A549 (cell line): ENCODE measurements around the gene TSPAN5.

Source experiments
- CHD2 ChIP-seq: fragments of 150-350 bp; IDR thresholded peaks from 2 replicates; pipeline ENCODE4 v1.6.1; 2014; ENCODE audit warnings: low read length; ENCODE audit not compliant: partially characterized antibody
- CTCF ChIP-seq: fragments of >200 bp; sonication (Bioruptor Twin); formaldehyde crosslinking; IDR thresholded peaks from 3 replicates; pipeline ENCODE4 v1.5.1; 2016
- FOSB ChIP-seq: fragments of 250-450 bp; sonication (Bioruptor Pico); IDR thresholded peaks from 2 replicates; pipeline ENCODE4 v1.5.0; 2020; ENCODE audit warnings: mild to moderate bottlenecking, moderate library complexity
- NFE2L2 ChIP-seq: fragments of 150-350 bp; conservative IDR thresholded peaks from 2 replicates; pipeline ENCODE4 v1.6.1; 2014; ENCODE audit warnings: low read length
- PHF8 ChIP-seq: fragments of 200-600 bp; sonication (generic); IDR thresholded peaks from 2 replicates; pipeline ENCODE4 v1.6.1; 2016; ENCODE audit warnings: low read depth, mild to moderate bottlenecking, antibody characterized with exemption, moderate library complexity, borderline replicate concordance
- POLR2AphosphoS2 ChIP-seq: conservative IDR thresholded peaks from 2 replicates; pipeline ENCODE4 v1.6.1; 2012; ENCODE audit warnings: low read length, improper control_type of control experiment, inconsistent platforms
- RAD21 ChIP-seq, 2 experiments: fragments of >200 bp in 1 of 2; sonication (Bioruptor Twin) in 1 of 2; formaldehyde crosslinking in 1 of 2; IDR thresholded peaks in 1 of 2; conservative IDR thresholded peaks in 1 of 2; 2 replicates in 1 of 2; 3 replicates in 1 of 2; pipeline ENCODE4 v1.6.1; 2012 to 2018; ENCODE audit warnings: inconsistent platforms in 1 of 2
- RARB ChIP-seq: fragments of 250-450 bp; sonication (Bioruptor Pico); IDR thresholded peaks from 2 replicates; pipeline ENCODE4 v1.8.0; 2021; ENCODE audit warnings: mild to moderate bottlenecking, moderate library complexity
- TF ChIP-seq, protein P1 (sequence below): fragments of 450-650 bp; IDR thresholded peaks from 2 replicates; pipeline ENCODE4 v1.6.1; 2014; ENCODE audit warnings: antibody characterized with exemption

DNA sequence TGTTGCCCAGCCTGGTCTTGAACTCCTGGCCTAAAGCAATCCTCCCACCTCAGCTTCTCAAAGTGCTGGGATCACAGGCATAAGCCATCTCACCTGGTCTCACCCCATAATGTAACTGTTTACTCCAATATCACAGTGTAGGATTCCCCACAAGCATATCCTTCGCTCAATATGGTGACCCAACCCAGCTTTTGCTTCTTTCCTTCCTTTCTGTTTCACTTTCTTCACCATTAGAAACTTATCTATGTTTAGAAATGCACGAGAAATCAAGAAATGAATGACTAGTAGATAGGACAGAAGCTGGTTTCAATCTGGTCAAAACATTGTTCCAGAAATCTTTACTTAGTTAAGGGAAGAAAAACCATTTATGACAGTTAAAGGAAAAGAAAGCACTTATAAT lies 18.9 kb downstream of the TSPAN5 start:
- no peak for TF ChIP-seq CTCF
- TF ChIP-seq, protein P1, sequence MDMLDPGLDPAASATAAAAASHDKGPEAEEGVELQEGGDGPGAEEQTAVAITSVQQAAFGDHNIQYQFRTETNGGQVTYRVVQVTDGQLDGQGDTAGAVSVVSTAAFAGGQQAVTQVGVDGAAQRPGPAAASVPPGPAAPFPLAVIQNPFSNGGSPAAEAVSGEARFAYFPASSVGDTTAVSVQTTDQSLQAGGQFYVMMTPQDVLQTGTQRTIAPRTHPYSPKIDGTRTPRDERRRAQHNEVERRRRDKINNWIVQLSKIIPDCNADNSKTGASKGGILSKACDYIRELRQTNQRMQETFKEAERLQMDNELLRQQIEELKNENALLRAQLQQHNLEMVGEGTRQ: no peak
- TF ChIP-seq RAD21 (conservative IDR thresholded peaks at IDR 0.05 in 1 of 2, IDR thresholded peaks at IDR 0.05 in 1 of 2): no peak
- no peak for TF ChIP-seq NFE2L2
- no peak for TF ChIP-seq RARB
- no peak for TF ChIP-seq CHD2
- TF ChIP-seq FOSB (CRISPR knock-in tag): no peak
- TF ChIP-seq PHF8: no peak
- no peak for TF ChIP-seq POLR2AphosphoS2
